K562 (cell line): ENCODE measurements around the gene EPHB2. TPM values are rescaled to one million over a fixed set of nuclear protein-coding genes. Genes with fewer than 3 reads are reported as not detected.

ENCODE experiments used
- ATAC-seq: fragments of 200-7000 bp; cut with Tn5 transposase; 3 replicates; pipeline ENCODE4 v1.9.1; 2020; ENCODE audit warnings: moderate library complexity
- BruUV-seq: library from RNA; stranded (reverse); fragments of 400-500 nt; replicated peaks from 2 replicates; lab custom pipeline; 2021; lab: Mats Ljungman, UMichigan
- CTCF ChIA-PET: fragments of 300-600 bp; formaldehyde crosslinking; extraction: SDS; loops from one replicate; lab custom pipeline; 2021; ENCODE audit warnings: low intra/inter-chr PET ratio; lab: Yijun Ruan, JAX
- POLR2A ChIA-PET: fragments of 300-600, 350-650 bp; sonication (Branson Sonifier 250); formaldehyde crosslinking; extraction: SDS; loops from one replicate; lab custom pipeline; 2021; ENCODE audit warnings: antibody characterized with exemption, inconsistent platforms; lab: Yijun Ruan, JAX
- DNase-seq, 4 experiments: peaks; one replicate each; pipeline versions ENCODE4 v3.0.0 to v3.0.0-alpha.2; 2011 to 2018; ENCODE audit warnings: low spot score in 3 of 4, mixed read lengths in 3 of 4; ENCODE audit errors: extremely low read depth in 1 of 4
- FAIRE-seq: peaks from 2 replicates; lab custom pipeline; 2011; peaks lifted over from hg19 to GRCh38; lab: Jason Lieb, UNC
- H2AFZ ChIP-seq: 2 replicates; pipeline ENCODE4 v1.6.0; 2011; ENCODE audit warnings: low read depth, low read length, control low read depth, inconsistent platforms
- H3K27ac ChIP-seq: fragments of 200-600 bp; 3 replicates; pipeline ENCODE4 v1.8.0; 2011; ENCODE audit warnings: low read depth, mild to moderate bottlenecking, control low read depth, inconsistent platforms, low read length, moderate library complexity, mixed read lengths; ENCODE audit errors: extremely low read depth
- H3K27me3 ChIP-seq, 2 experiments: fragments of 300-600 bp in 1 of 2; 2 replicates in 1 of 2; 3 replicates in 1 of 2; pipeline versions ENCODE4 v1.6.0 to v1.8.0; 2011; ENCODE audit warnings: inconsistent platforms in 2 of 2, low read length in 2 of 2, mild to moderate bottlenecking in 1 of 2, mixed read lengths in 1 of 2, moderate library complexity in 1 of 2; ENCODE audit not compliant: control insufficient read depth in 2 of 2, insufficient read depth in 2 of 2
- H3K36me3 ChIP-seq: fragments of 300-600 bp; 3 replicates; pipeline ENCODE4 v1.8.0; 2011; ENCODE audit warnings: mild to moderate bottlenecking, low read length, inconsistent platforms; ENCODE audit not compliant: control insufficient read depth, insufficient read depth
- H3K4me1 ChIP-seq, 2 experiments: fragments of 200-600 bp in 1 of 2; replicated peaks in 1 of 2; 2 replicates in 1 of 2; 3 replicates in 1 of 2; pipeline versions ENCODE4 v1.5.1 to v1.8.0; 2011; ENCODE audit warnings: inconsistent platforms in 2 of 2, low read length in 2 of 2, mild to moderate bottlenecking in 1 of 2, mixed read lengths in 1 of 2, moderate library complexity in 1 of 2; ENCODE audit not compliant: control insufficient read depth in 2 of 2, insufficient read depth in 2 of 2
- H3K4me2 ChIP-seq: 2 replicates; pipeline ENCODE4 v1.6.1; 2011; ENCODE audit warnings: low read length, control low read depth, inconsistent platforms, mixed read lengths; ENCODE audit not compliant: insufficient read depth
- H3K4me3 ChIP-seq: fragments of 200-600 bp; sonication (generic), shearing (Covaris generic); 2 replicates; pipeline ENCODE4 v1.5.1; 2016; ENCODE audit warnings: control low read depth, inconsistent platforms
- H3K79me2 ChIP-seq: fragments of 200-600 bp; 3 replicates; pipeline ENCODE4 v1.8.0; 2011; ENCODE audit warnings: low read length, inconsistent platforms; ENCODE audit not compliant: control insufficient read depth, insufficient read depth
- H3K9ac ChIP-seq, 2 experiments: 2 replicates each; pipeline versions ENCODE4 v1.6.0 to v1.6.1; 2011; ENCODE audit warnings: low read depth in 2 of 2, low read length in 2 of 2, control low read depth in 1 of 2, inconsistent platforms in 1 of 2, mild to moderate bottlenecking in 1 of 2, mixed read lengths in 1 of 2; ENCODE audit not compliant: insufficient read depth in 1 of 2
- H3K9me1 ChIP-seq: one replicate; pipeline ENCODE4 v1.6.0; 2011; ENCODE audit warnings: inconsistent platforms, mild to moderate bottlenecking, low read length, moderate library complexity; ENCODE audit not compliant: control insufficient read depth, insufficient read depth
- H3K9me3 ChIP-seq: replicated peaks from 2 replicates; pipeline ENCODE4 v1.5.1; 2011; ENCODE audit warnings: low read depth, low read length, inconsistent platforms; ENCODE audit not compliant: control insufficient read depth, insufficient read depth
- H4K20me1 ChIP-seq: replicated peaks from 2 replicates; pipeline ENCODE4 v1.6.1; 2011; ENCODE audit warnings: low read length, inconsistent platforms, mixed read lengths; ENCODE audit not compliant: control insufficient read depth, insufficient read depth
- ATF3 ChIP-seq, 2 experiments: fragments of 450-650 bp in 1 of 2; sonication (generic) in 1 of 2; formaldehyde crosslinking in 1 of 2; IDR thresholded peaks in 1 of 2; conservative IDR thresholded peaks in 1 of 2; 2 replicates each; pipeline versions ENCODE4 v1.6.1 to v1.8.1; 2016 to 2023; ENCODE audit warnings: mild to moderate bottlenecking in 2 of 2, moderate library complexity in 2 of 2, inconsistent platforms in 1 of 2, missing genetic modification reagents in 1 of 2
- ATF6 ChIP-seq: sonication (generic); formaldehyde crosslinking; IDR thresholded peaks from 2 replicates; pipeline ENCODE4 v1.4.0; 2020; ENCODE audit warnings: mild to moderate bottlenecking, missing genetic modification reagents
- KDM2B ChIP-seq: fragments of 250-450 bp; sonication (Bioruptor Pico); IDR thresholded peaks from 2 replicates; pipeline ENCODE4 v1.8.0; 2021; ENCODE audit warnings: mild to moderate bottlenecking, moderate library complexity
- NKRF ChIP-seq: fragments of 450-650 bp; IDR thresholded peaks from 2 replicates; pipeline ENCODE4 v1.6.1; 2016; ENCODE audit warnings: borderline replicate concordance
- SAFB2 ChIP-seq: fragments of 200-400 bp; formaldehyde crosslinking; IDR thresholded peaks from 2 replicates; pipeline ENCODE4 v1.6.1; 2018; ENCODE audit warnings: borderline replicate concordance, low read length, low read depth, moderate library complexity; ENCODE audit not compliant: severe bottlenecking
- SNIP1 ChIP-seq: fragments of 450-650 bp; IDR thresholded peaks from 2 replicates; pipeline ENCODE4 v1.7.1; 2017; ENCODE audit warnings: low read depth, mild to moderate bottlenecking
- SP1 ChIP-seq: sonication (generic); formaldehyde crosslinking; IDR thresholded peaks from 2 replicates; pipeline ENCODE4 v1.8.1; 2022; ENCODE audit warnings: mild to moderate bottlenecking, missing genetic modification reagents
- TBP ChIP-seq: optimal IDR thresholded peaks from 2 replicates; pipeline ENCODE3; 2011; ENCODE audit warnings: low read depth, low read length, improper control_type of control experiment
- ZC3H4 ChIP-seq: sonication (generic); formaldehyde crosslinking; IDR thresholded peaks from 2 replicates; pipeline ENCODE4 v1.9.0; 2021; ENCODE audit warnings: missing genetic modification reagents, borderline replicate concordance
- ZNF592 ChIP-seq: fragments of 450-650 bp; IDR thresholded peaks from 2 replicates; pipeline ENCODE4 v1.6.1; 2017; ENCODE audit warnings: antibody characterized with exemption, mild to moderate bottlenecking
- ZNF655 ChIP-seq: fragments of 250-450 bp; sonication (Bioruptor Pico); IDR thresholded peaks from 2 replicates; pipeline ENCODE4 v1.5.0; 2021
- WGBS: fragments of 100-300 bp; shearing (Covaris generic); methylation state at CpG from one replicate; pipeline ENCODE4 v1.1.6; 2016; ENCODE audit warnings: low coverage, mixed read lengths; ENCODE audit not compliant: insufficient coverage; ENCODE audit errors: missing lambda C conversion rate; 5-methylcytosine and 5-hydroxymethylcytosine counted together
- in situ Hi-C: fragments of 300-500 bp; cut with MboI; formaldehyde crosslinking; loops from 4 replicates; pipeline ENCODE4 v1.15.0; 2018; ENCODE audit warnings: inconsistent platforms, mixed read lengths
- intact Hi-C: fragments of 100-400 bp; cut with micrococcal nuclease; formaldehyde crosslinking; loops from 2 replicates; pipeline ENCODE4 v1.14.2; 2022
- polyA plus RNA-seq, 8 experiments: library from polyadenylated mRNA; depleted of rRNA in 4 of 8; stranded (reverse) in 5 of 8; unstranded in 3 of 8; fragments of >200 nt; fragmentation: Nextera tagmentation in 2 of 8; fragmentation: Illumina TruSeq in 1 of 8; extraction: Ambion mirVana in 2 of 8; extraction: Trizol in 1 of 8; gene quantifications; 2 replicates each; pipeline versions ENCODE4 v1.2.1 to v1.2.3, GENCODE V29; 2011 to 2014; ENCODE audit warnings: inconsistent platforms in 1 of 8, missing spikeins in 1 of 8
- total RNA-seq, 7 experiments: library from RNA; depleted of rRNA in 6 of 7; stranded (reverse); fragments of >200 nt in 6 of 7; fragmentation: Illumina TruSeq in 2 of 7; extraction: Trizol in 2 of 7; gene quantifications; 2 replicates each; pipeline versions ENCODE4 v1.2.1 to v1.2.3, GENCODE V29; 2011 to 2021; ENCODE audit warnings: low replicate concordance in 1 of 7

The EPHB2 gene
- total and polyA plus RNA-seq, 9 of the 15 experiments (the other 6 are each of a cell fraction or from before 2014, with no cell fraction given), result not detected

- no peak for DNase-seq
- 0% methylated on average over 6 of the region's 6 CpGs for WGBS
- no peak for FAIRE-seq
- Histone ChIP-seq H3K4me2 (no peak overlapping the region), H3K9me3 (no peaks in the 10 kb centered on the region), H3K79me2 (no peaks in the 10 kb centered on the region), H3K36me3 (no peaks in the 10 kb centered on the region), H3K4me3 (no peak overlapping the region), H3K4me1 (peaks cover 0 to 8% of the 10 kb centered on the region in 2 experiments; a peak in 1 of 5 replicates), H3K9me1 (no peaks in the 10 kb centered on the region), H4K20me1 (no peaks in the 10 kb centered on the region; the same call in 1 of the 2 replicates), H2AFZ (no peak overlapping the region), H3K27me3 (peaks cover 6 to 55% of the 10 kb centered on the region in 2 experiments; a peak in 4 of 5 replicates), H3K9ac (no peak overlapping the region), H3K27ac (no peak overlapping the region)
- intact Hi-C loops (no loop called here), in situ Hi-C loops (no loop called here)
- ChIA-PET POLR2A (no interaction called here), CTCF (no interaction called here)
- BruUV-seq, result no TSS peak
- no peak for ATAC-seq
- TF ChIP-seq SP1 (no peak), SNIP1 (no peak), ZC3H4 (CRISPR knock-in tag) (no peak), ZNF592 (no peak), SAFB2 (no peak), ATF3 (IDR thresholded peaks at IDR 0.05) (no peak), ATF3 (CRISPR knock-in tag; conservative IDR thresholded peaks at IDR 0.05) (no peak), ZNF655 (CRISPR knock-in tag) (no peak), KDM2B (no peak), TBP (no peak), NKRF (no peak), ATF6 (CRISPR knock-in tag) (no peak)
Observed at GRCh38 chr1:22830041-22830566, 119.5 kb downstream of the EPHB2 start.
